AG10803 (cell line): ENCODE data around the gene ZXDC.

Source experiments
- DNase-seq: peaks from one replicate; pipeline ENCODE4 v3.0.0; 2010; ENCODE audit warnings: low read depth
- H3K4me3 ChIP-seq: 2 replicates; pipeline ENCODE4 v1.5.1; 2011; ENCODE audit warnings: mild to moderate bottlenecking, low read length, control low read depth
- CTCF ChIP-seq: conservative IDR thresholded peaks from 2 replicates; pipeline ENCODE4 v1.5.1; 2011; ENCODE audit warnings: mild to moderate bottlenecking, low read length, control low read depth, inconsistent platforms

The ZXDC gene

GRCh38 chr3:126419151-126419703 lies 56.5 kb downstream of the ZXDC start:
- no peak for TF ChIP-seq CTCF
- no peak for DNase-seq
- no peak overlapping the region for H3K4me3 ChIP-seq

- DNase-seq, result no peak
- no peak for TF ChIP-seq CTCF
- H3K4me3 ChIP-seq, result no peak overlapping the region
Measured at GRCh38 chr3:126418661-126419131, 57.0 kb downstream of the ZXDC start.

- TF ChIP-seq CTCF, result no peak
- no peak for DNase-seq
- no peak overlapping the region for H3K4me3 ChIP-seq
Measured at GRCh38 chr3:126417981-126418530, 57.6 kb downstream of the ZXDC start.

- H3K4me3 ChIP-seq, result no peak overlapping the region
- DNase-seq, result no peak
- no peak for TF ChIP-seq CTCF
Measured at GRCh38 chr3:126417515-126417914, 58.2 kb downstream of the ZXDC start.

- H3K4me3 ChIP-seq, result no peak overlapping the region
- no peak for DNase-seq
- TF ChIP-seq CTCF, result no peak
Measured at GRCh38 chr3:126416943-126417342, 58.7 kb downstream of the ZXDC start.

GRCh38 chr3:126415661-126416591 lies 59.8 kb downstream of the ZXDC start:
- DNase-seq, result no peak
- TF ChIP-seq CTCF, result no peak
- H3K4me3 ChIP-seq, result no peak overlapping the region
